Duodenal mucosa (tissue), 2 donors: ENCODE results near the gene THSD7A.

Experiments used
- H3K27ac ChIP-seq: one replicate; pipeline ENCODE4 v1.7.0; 2013; ENCODE audit warnings: low read depth, low read length
- H3K27me3 ChIP-seq, 2 donors: one replicate each; pipeline ENCODE4 v1.7.0; 2013; ENCODE audit warnings: low read length in 2 of 2, control low read depth in 1 of 2; ENCODE audit not compliant: insufficient read depth in 2 of 2, control insufficient read depth in 1 of 2
- H3K36me3 ChIP-seq, 2 donors: one replicate each; pipeline ENCODE4 v1.7.0; 2013; ENCODE audit warnings: low read length in 2 of 2, control low read depth in 1 of 2; ENCODE audit not compliant: insufficient read depth in 2 of 2, control insufficient read depth in 1 of 2
- H3K4me1 ChIP-seq, 2 donors: one replicate each; pipeline ENCODE4 v1.7.0; 2013; ENCODE audit warnings: low read length in 2 of 2, control low read depth in 1 of 2; ENCODE audit not compliant: insufficient read depth in 2 of 2, control insufficient read depth in 1 of 2
- H3K4me3 ChIP-seq, 2 donors: one replicate each; pipeline ENCODE4 v1.7.0; 2013; ENCODE audit warnings: low read length in 2 of 2, low read depth in 1 of 2
- H3K9ac ChIP-seq, 2 donors: one replicate each; pipeline ENCODE4 v1.7.0; 2013; ENCODE audit warnings: low read length in 2 of 2, low read depth in 1 of 2
- H3K9me3 ChIP-seq, 2 donors: one replicate each; pipeline ENCODE4 v1.7.0; 2013; ENCODE audit warnings: low read length in 2 of 2, control low read depth in 1 of 2; ENCODE audit not compliant: control insufficient read depth in 1 of 2

Gene THSD7A

GRCh38 chr7:11655163-11655562 lies 176.8 kb downstream of the THSD7A start:
- Histone ChIP-seq H3K27ac (no peak overlapping the region), H3K9ac (no peak overlapping the region), H3K27me3 (no peaks in the 10 kb centered on the region), H3K9me3 (no peaks in the 10 kb centered on the region), H3K36me3 (no peaks in the 10 kb centered on the region), H3K4me3 (no peak overlapping the region), H3K4me1 (no peaks in the 10 kb centered on the region)

- H3K4me1 ChIP-seq, result no peaks in the 10 kb centered on the region
Observed at GRCh38 chr7:11650500-11650899, 181.5 kb downstream of the THSD7A start.

DNA sequence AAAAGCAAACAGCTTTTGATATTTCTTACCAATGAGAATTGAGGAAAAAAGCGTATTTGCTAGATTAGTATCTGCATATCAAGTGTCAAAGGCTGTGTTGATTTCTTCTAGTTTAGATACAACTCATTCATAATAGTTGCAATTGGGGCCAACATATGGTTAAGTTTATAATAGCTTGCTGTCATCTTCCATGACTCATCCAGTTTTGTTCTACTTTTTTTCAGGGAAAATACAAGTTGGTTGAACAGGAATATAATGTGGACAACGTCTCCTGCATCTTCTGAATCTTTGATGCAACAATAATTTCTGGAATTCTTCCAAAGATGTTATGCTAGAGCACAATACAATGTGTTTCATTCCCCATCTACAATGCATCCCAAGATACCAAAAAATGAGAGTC lies 182.0 kb downstream of the THSD7A start:
- Histone ChIP-seq H3K27me3 (no peaks in the 10 kb centered on the region), H3K4me1 (no peaks in the 10 kb centered on the region), H3K4me3 (no peak overlapping the region), H3K36me3 (no peaks in the 10 kb centered on the region), H3K9ac (no peak overlapping the region), H3K27ac (no peak overlapping the region), H3K9me3 (no peaks in the 10 kb centered on the region)

More at GRCh38 chr7:11650500-11650899, 181.5 kb downstream of the THSD7A start:
- H3K36me3 ChIP-seq, result no peaks in the 10 kb centered on the region
- no peak overlapping the region for H3K4me3 ChIP-seq
- no peaks in the 10 kb centered on the region for H3K27me3 ChIP-seq
- no peaks in the 10 kb centered on the region for H3K9me3 ChIP-seq
- H3K27ac ChIP-seq, result no peak overlapping the region
- H3K9ac ChIP-seq, result no peak overlapping the region

DNA sequence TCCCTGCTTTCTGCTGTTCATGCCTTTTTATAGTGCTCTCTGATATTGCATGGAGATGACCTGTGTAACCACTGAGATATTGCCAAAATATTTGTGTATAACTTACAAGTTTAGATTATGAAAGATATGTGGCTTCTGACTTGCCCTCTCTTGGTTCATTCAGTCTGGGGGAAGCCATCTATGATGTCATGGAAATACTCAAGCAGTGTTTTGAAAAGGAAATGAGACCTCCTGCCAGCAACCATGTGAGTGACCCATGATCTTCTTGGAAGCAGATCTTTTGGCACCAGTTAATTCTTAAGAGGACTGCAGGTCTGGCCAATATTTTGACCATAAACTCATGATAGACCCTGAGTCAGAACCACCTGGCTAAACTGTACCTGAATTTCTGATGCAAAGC lies 183.0 kb downstream of the THSD7A start:
- Histone ChIP-seq H3K27ac (no peak overlapping the region), H3K27me3 (no peaks in the 10 kb centered on the region), H3K4me1 (no peaks in the 10 kb centered on the region), H3K9me3 (no peaks in the 10 kb centered on the region), H3K9ac (no peak overlapping the region), H3K4me3 (no peak overlapping the region), H3K36me3 (no peaks in the 10 kb centered on the region)

- Histone ChIP-seq H3K9me3 (no peaks in the 10 kb centered on the region), H3K27ac (no peak overlapping the region), H3K4me3 (no peak overlapping the region), H3K9ac (no peak overlapping the region), H3K27me3 (no peaks in the 10 kb centered on the region), H3K4me1 (no peaks in the 10 kb centered on the region), H3K36me3 (no peaks in the 10 kb centered on the region)
Observed at GRCh38 chr7:11648101-11648500, 183.9 kb downstream of the THSD7A start.

DNA sequence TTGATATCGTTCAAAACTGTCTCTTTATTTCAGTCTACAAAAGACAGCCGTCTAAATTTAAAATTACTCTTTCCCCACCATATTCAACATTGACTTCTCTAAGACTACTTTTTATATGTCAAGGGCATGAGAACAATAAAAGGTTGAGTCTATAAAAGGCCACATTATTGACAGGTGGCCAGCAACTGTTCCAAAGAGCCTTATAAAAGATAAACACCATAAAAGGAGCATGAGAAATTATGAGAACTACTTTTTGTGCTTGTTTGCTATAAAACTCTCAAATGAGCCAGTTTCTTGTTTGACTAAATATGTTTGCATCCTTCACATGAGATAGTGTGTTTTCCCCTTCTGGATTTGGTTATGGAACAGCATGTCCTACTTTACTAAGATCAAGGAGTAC lies 189.2 kb downstream of the THSD7A start:
- no peak overlapping the region for H3K9ac ChIP-seq
- H3K36me3 ChIP-seq, result no peaks in the 10 kb centered on the region
- H3K4me3 ChIP-seq, result no peak overlapping the region
- no peaks in the 10 kb centered on the region for H3K9me3 ChIP-seq
- no peaks in the 10 kb centered on the region for H3K27me3 ChIP-seq
- no peak overlapping the region for H3K27ac ChIP-seq
- H3K4me1 ChIP-seq, result no peaks in the 10 kb centered on the region

- Histone ChIP-seq H3K9me3 (no peaks in the 10 kb centered on the region), H3K4me3 (no peak overlapping the region), H3K27me3 (no peaks in the 10 kb centered on the region), H3K9ac (no peak overlapping the region), H3K36me3 (no peaks in the 10 kb centered on the region), H3K27ac (no peak overlapping the region), H3K4me1 (no peaks in the 10 kb centered on the region)
Observed at GRCh38 chr7:11642276-11642675, 189.7 kb downstream of the THSD7A start.

DNA sequence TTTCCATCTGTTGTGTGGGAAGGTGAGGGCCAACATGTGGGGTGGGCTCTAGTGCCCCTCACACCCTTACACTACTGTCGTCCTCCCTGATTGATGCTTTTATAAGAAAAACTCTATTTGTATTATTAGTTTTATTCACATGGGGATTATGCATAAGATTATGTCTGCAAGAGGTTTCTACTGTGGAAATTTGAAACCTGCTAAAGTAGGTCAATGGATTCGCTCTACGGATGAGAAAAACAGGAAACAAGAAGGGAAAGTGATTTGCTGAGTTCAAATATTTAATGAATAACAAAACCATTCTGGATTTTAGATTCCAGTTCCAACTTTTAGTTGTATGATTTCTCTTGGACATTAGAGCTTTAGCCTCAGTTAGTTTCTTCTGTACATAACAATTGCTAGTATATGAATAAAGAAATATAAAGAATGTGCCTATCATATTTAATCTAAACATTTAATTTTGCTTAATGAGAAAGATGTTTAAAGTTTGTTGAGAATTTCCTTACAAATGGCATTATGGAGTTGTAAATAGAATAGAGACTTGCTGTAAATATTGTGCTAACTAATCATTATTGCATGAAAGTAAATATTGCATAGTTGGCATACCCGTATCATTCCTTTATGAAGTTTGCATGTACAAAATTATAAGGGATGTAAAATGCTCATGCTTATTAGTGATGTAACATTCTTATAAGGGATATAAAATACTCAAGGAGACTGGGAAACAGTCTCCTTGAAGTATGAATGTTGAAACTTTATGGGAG lies 193.8 kb downstream of the THSD7A start:
- Histone ChIP-seq H3K9ac (no peak overlapping the region), H3K9me3 (no peaks in the 10 kb centered on the region), H3K27me3 (no peaks in the 10 kb centered on the region), H3K4me1 (no peaks in the 10 kb centered on the region), H3K4me3 (no peak overlapping the region), H3K27ac (no peak overlapping the region), H3K36me3 (no peaks in the 10 kb centered on the region)

DNA sequence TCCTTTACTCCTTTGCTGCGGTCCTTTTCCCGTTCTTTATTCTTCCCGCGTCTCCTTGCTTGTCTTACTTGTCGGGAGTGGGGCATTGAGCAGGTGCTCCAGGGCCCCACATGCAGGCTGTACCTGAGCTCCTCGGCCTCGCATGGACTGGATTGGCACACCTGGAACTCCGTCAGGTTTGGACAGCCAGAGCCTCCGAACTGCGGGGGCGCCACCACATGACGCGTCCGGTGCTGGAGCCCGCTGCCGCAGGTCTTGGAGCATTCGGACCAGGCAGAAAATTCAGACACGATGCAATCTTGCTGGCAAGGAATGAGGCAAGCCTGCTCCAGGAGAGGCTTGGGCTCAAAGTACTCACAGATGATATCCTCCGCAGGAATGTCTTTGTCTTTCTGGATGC lies 195.7 kb downstream of the THSD7A start:
- H3K9me3 ChIP-seq, result no peaks in the 10 kb centered on the region
- H3K4me3 ChIP-seq, result no peak overlapping the region
- no peaks in the 10 kb centered on the region for H3K36me3 ChIP-seq
- H3K4me1 ChIP-seq, result no peaks in the 10 kb centered on the region
- H3K27me3 ChIP-seq, result no peaks in the 10 kb centered on the region
- H3K9ac ChIP-seq, result no peak overlapping the region
- H3K27ac ChIP-seq, result no peak overlapping the region

- H3K4me3 ChIP-seq, result no peak overlapping the region
- H3K27ac ChIP-seq, result no peak overlapping the region
- no peaks in the 10 kb centered on the region for H3K27me3 ChIP-seq
- no peaks in the 10 kb centered on the region for H3K4me1 ChIP-seq
- no peaks in the 10 kb centered on the region for H3K36me3 ChIP-seq
- H3K9ac ChIP-seq, result no peak overlapping the region
- H3K9me3 ChIP-seq, result no peaks in the 10 kb centered on the region
Observed at GRCh38 chr7:11633310-11633709, 198.7 kb downstream of the THSD7A start.
